Mesendoderm (in vitro differentiated cells): ENCODE data around the gene CDH7.

ENCODE experiments used
- DNase-seq: peaks from one replicate; pipeline ENCODE4 v3.0.0; 2013
- H2AK5ac ChIP-seq: 2 replicates; pipeline ENCODE4 v1.6.1; 2013; ENCODE audit warnings: low read length, inconsistent platforms
- H2BK120ac ChIP-seq: 2 replicates; pipeline ENCODE4 v1.6.1; 2013; ENCODE audit warnings: low read depth, mild to moderate bottlenecking, low read length, moderate library complexity, mixed read lengths
- H2BK15ac ChIP-seq: replicated peaks from 2 replicates; pipeline ENCODE4 v1.6.1; 2013; ENCODE audit warnings: low read depth, mild to moderate bottlenecking, moderate library complexity
- H2BK5ac ChIP-seq: 2 replicates; pipeline ENCODE4 v1.6.1; 2013; ENCODE audit warnings: low read length, inconsistent platforms
- H3K18ac ChIP-seq: 2 replicates; pipeline ENCODE4 v1.6.1; 2013; ENCODE audit warnings: mild to moderate bottlenecking, low read length, mixed read lengths
- H3K23ac ChIP-seq: one replicate; pipeline ENCODE4 v1.6.1; 2013; ENCODE audit warnings: low read length
- H3K27ac ChIP-seq: 2 replicates; pipeline ENCODE4 v1.5.1; 2013; ENCODE audit warnings: low read depth, mild to moderate bottlenecking, inconsistent platforms, low read length, moderate library complexity
- H3K27me3 ChIP-seq: 2 replicates; pipeline ENCODE4 v1.6.1; 2013; ENCODE audit warnings: low read length, control low read depth, mild to moderate bottlenecking, inconsistent platforms; ENCODE audit not compliant: insufficient read depth, poor library complexity
- H3K36me3 ChIP-seq: 2 replicates; pipeline ENCODE4 v1.6.1; 2013; ENCODE audit warnings: low read length, inconsistent platforms; ENCODE audit not compliant: control insufficient read depth, insufficient read depth
- H3K4ac ChIP-seq: one replicate; pipeline ENCODE4 v1.6.1; 2013; ENCODE audit warnings: low read depth, mild to moderate bottlenecking, low read length, moderate library complexity
- H3K4me1 ChIP-seq: 2 replicates; pipeline ENCODE4 v1.6.1; 2013; ENCODE audit warnings: low read depth, low read length, inconsistent platforms; ENCODE audit not compliant: control insufficient read depth
- H3K4me2 ChIP-seq: 2 replicates; pipeline ENCODE4 v1.6.1; 2013; ENCODE audit warnings: low read length
- H3K4me3 ChIP-seq: 2 replicates; pipeline ENCODE4 v1.5.1; 2013; ENCODE audit warnings: mild to moderate bottlenecking, low read length
- H3K56ac ChIP-seq: one replicate; pipeline ENCODE4 v1.6.1; 2013; ENCODE audit warnings: low read length
- H3K79me1 ChIP-seq: 2 replicates; pipeline ENCODE4 v1.6.1; 2013; ENCODE audit warnings: low read length, inconsistent platforms
- H3K79me2 ChIP-seq: 2 replicates; pipeline ENCODE4 v1.6.1; 2013; ENCODE audit warnings: mild to moderate bottlenecking, low read length; ENCODE audit not compliant: control insufficient read depth, insufficient read depth
- H3K9ac ChIP-seq: 2 replicates; pipeline ENCODE4 v1.6.1; 2013; ENCODE audit warnings: low read length, inconsistent platforms
- H4K5ac ChIP-seq: one replicate; pipeline ENCODE4 v1.6.1; 2013; ENCODE audit warnings: low read length
- H4K8ac ChIP-seq: one replicate; pipeline ENCODE4 v1.6.1; 2013; ENCODE audit warnings: low read depth, mild to moderate bottlenecking, control low read depth, low read length, moderate library complexity
- WGBS: extraction: QIAGEN DNeasy Blood & Tissue Kit; methylation state at CpG from one replicate; pipeline ENCODE4 v1.1.7; 2013; ENCODE audit warnings: low lambda C conversion rate, missing lambda C conversion rate; ENCODE audit not compliant: insufficient coverage; ENCODE audit errors: extremely low coverage; 5-methylcytosine and 5-hydroxymethylcytosine counted together

CDH7 gene

DNA sequence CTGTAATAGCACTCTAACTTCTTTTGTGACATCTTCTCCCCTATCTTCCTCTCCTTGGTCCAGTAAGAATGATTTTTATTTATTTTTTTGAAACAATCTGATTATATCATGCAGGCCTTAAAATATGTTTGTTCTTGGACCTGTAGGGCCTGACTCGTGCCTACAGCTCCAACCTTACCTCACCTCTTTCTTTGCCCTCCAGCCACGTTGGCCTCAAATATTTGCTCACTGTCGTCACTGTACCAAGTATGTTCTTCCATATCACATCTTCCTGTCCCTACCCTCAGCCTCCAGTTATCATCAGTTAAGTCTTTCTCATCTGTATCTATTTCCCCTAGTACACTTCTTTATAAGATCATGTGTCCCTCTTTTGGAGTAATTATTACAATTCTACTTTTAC lies 125.5 kb downstream of the CDH7 start:
- no peak overlapping the region for H3K27ac ChIP-seq

DNA sequence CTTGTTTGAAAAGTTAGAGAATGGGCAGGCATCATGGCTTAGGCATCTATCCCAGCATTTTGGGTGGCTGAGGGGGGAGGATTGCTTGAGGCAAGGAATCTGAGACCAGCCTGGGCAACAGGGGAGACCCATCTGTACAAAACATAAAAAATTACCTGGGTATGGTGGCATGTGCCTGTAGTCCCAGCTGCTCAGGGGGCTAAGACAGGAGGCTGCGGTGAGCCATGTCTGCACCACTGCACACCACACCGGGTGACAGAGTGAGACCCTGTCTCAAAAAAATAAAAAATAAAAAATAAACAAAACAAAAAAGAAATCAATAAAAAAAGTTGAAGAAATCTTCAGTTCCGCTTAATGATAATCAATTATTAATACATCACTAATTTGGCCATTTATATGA lies 146.5 kb downstream of the CDH7 start:
- Histone ChIP-seq H3K4me2 (no peak overlapping the region), H3K27me3 (no peaks in the 10 kb centered on the region), H3K23ac (no peak overlapping the region), H4K8ac (no peak overlapping the region), H4K5ac (no peak overlapping the region), H2AK5ac (no peak overlapping the region), H3K79me1 (no peaks in the 10 kb centered on the region), H3K4me3 (no peak overlapping the region), H2BK15ac (no peak overlapping the region), H3K18ac (no peak overlapping the region), H3K9ac (no peak overlapping the region), H3K56ac (no peak overlapping the region), H3K79me2 (no peaks in the 10 kb centered on the region), H3K36me3 (no peaks in the 10 kb centered on the region), H3K4me1 (no peaks in the 10 kb centered on the region), H3K27ac (no peak overlapping the region), H3K4ac (no peak overlapping the region), H2BK5ac (no peak overlapping the region), H2BK120ac (no peak overlapping the region)
- DNase-seq: no peak
- WGBS: 100% methylated on average over 1 of the region's 3 CpGs

More for the DNA sequence above, 125.5 kb downstream of the CDH7 start:
- H3K18ac ChIP-seq: no peak overlapping the region
- H3K4me2 ChIP-seq: no peak overlapping the region
- H2AK5ac ChIP-seq: no peak overlapping the region
- no peak overlapping the region for H2BK120ac ChIP-seq
- H3K79me1 ChIP-seq: no peaks in the 10 kb centered on the region
- no peak overlapping the region for H3K9ac ChIP-seq
- H4K8ac ChIP-seq: no peak overlapping the region
- H2BK15ac ChIP-seq: no peak overlapping the region
- H4K5ac ChIP-seq: no peak overlapping the region
- no peaks in the 10 kb centered on the region for H3K36me3 ChIP-seq
- H2BK5ac ChIP-seq: no peak overlapping the region
- no peaks in the 10 kb centered on the region for H3K79me2 ChIP-seq
- no peak overlapping the region for H3K4ac ChIP-seq
- no peak overlapping the region for H3K4me3 ChIP-seq
- no peak for DNase-seq
- no peak overlapping the region for H3K23ac ChIP-seq
- WGBS: no CpG with 5 or more reads among the region's 3 CpGs
- no peaks in the 10 kb centered on the region for H3K27me3 ChIP-seq
- H3K4me1 ChIP-seq: no peaks in the 10 kb centered on the region
- H3K56ac ChIP-seq: no peak overlapping the region

DNA sequence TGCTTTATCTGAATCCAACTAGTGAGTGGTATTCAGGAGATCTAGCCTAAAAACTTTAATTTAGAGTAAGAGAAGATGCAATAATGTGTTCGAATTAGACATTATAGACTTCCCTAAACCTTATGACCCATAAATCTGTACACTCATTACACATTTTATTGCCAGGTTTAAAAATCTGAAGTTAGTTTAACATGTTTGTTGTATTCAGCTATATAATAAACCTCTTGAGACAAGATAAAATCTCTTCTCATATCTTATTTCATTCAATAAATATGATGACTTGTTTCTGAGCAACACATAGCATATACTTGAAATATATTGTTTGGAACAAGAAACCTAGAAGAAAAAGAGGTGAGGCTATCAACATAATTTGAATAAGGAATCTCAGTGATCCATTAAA lies 150.7 kb downstream of the CDH7 start:
- Histone ChIP-seq H3K79me2 (no peaks in the 10 kb centered on the region), H3K23ac (no peak overlapping the region), H3K4me3 (no peak overlapping the region), H3K79me1 (no peaks in the 10 kb centered on the region), H3K9ac (no peak overlapping the region), H3K36me3 (no peaks in the 10 kb centered on the region), H3K18ac (no peak overlapping the region), H4K5ac (no peak overlapping the region), H3K4me1 (no peaks in the 10 kb centered on the region), H4K8ac (no peak overlapping the region), H3K4ac (no peak overlapping the region), H3K27ac (no peak overlapping the region), H3K4me2 (no peak overlapping the region), H2BK120ac (no peak overlapping the region), H2BK15ac (no peak overlapping the region), H3K56ac (no peak overlapping the region), H3K27me3 (no peaks in the 10 kb centered on the region), H2AK5ac (no peak overlapping the region), H2BK5ac (no peak overlapping the region)
- DNase-seq: no peak
- WGBS: no CpG with 5 or more reads among the region's 1 CpG

DNA sequence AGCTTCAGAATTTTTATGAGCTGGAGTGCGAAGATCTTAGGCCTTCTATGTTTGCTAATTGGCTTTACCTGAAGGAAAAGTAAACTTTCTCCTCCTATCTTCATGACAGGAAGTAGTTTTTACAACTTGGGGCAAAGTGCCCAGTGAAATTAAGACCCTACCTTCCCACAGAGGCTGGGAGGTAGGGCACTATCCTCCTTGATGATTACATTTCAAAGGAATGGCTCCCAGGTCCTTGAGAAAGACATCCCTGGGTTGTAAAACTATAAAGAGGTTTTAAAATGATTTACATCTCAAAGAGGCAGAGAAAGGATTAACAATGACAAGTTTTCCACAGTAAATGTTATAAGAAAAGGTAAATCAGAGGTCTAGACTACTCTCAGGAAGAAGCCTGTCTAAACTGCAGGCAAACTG lies 155.8 kb downstream of the CDH7 start:
- no peaks in the 10 kb centered on the region for H3K79me1 ChIP-seq
- DNase-seq: peak; percentile 88
- no peaks in the 10 kb centered on the region for H3K36me3 ChIP-seq
- no peak overlapping the region for H3K4ac ChIP-seq
- H2AK5ac ChIP-seq: no peak overlapping the region
- no peak overlapping the region for H3K4me3 ChIP-seq
- no peak overlapping the region for H3K9ac ChIP-seq
- H3K27me3 ChIP-seq: no peaks in the 10 kb centered on the region
- H3K4me1 ChIP-seq: no peaks in the 10 kb centered on the region
- no peak overlapping the region for H3K4me2 ChIP-seq
- H2BK120ac ChIP-seq: no peak overlapping the region
- H2BK15ac ChIP-seq: no peak overlapping the region
- H3K79me2 ChIP-seq: no peaks in the 10 kb centered on the region
- no peak overlapping the region for H4K5ac ChIP-seq
- WGBS: no CpG with 5 or more reads among the region's 1 CpG
- H3K56ac ChIP-seq: no peak overlapping the region
- H2BK5ac ChIP-seq: no peak overlapping the region
- H3K23ac ChIP-seq: no peak overlapping the region
- no peak overlapping the region for H3K18ac ChIP-seq
- no peak overlapping the region for H3K27ac ChIP-seq
- H4K8ac ChIP-seq: no peak overlapping the region

DNA sequence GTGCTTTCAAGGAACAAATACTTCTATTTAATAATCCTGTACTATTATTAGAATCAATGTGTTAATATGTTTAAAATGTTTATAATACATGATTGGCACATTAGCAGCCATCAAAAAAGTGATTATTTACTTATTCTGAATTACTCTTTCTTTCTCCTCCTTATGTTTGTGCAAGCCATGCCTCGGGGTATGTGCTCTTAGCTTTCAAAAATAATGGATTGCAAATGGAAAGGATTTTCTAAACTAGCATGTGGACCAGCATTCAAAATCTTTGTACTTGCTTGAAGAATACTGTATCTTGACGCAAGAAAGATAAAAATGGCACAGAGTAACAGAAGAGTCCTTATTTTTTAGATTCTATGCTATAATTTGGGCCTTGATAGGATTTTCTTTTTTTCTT lies 156.5 kb downstream of the CDH7 start:
- H3K4me1 ChIP-seq: no peaks in the 10 kb centered on the region
- no peak overlapping the region for H2AK5ac ChIP-seq
- H3K36me3 ChIP-seq: no peaks in the 10 kb centered on the region
- no peak overlapping the region for H2BK5ac ChIP-seq
- no peaks in the 10 kb centered on the region for H3K27me3 ChIP-seq
- H3K4me2 ChIP-seq: no peak overlapping the region
- no peak overlapping the region for H3K56ac ChIP-seq
- no peak overlapping the region for H3K4ac ChIP-seq
- H3K79me1 ChIP-seq: no peaks in the 10 kb centered on the region
- no peak overlapping the region for H3K4me3 ChIP-seq
- H2BK15ac ChIP-seq: no peak overlapping the region
- DNase-seq: peak; percentile 8
- H2BK120ac ChIP-seq: no peak overlapping the region
- H4K5ac ChIP-seq: no peak overlapping the region
- no peak overlapping the region for H3K9ac ChIP-seq
- no peaks in the 10 kb centered on the region for H3K79me2 ChIP-seq
- no CpG with 5 or more reads among the region's 2 CpGs for WGBS
- H4K8ac ChIP-seq: no peak overlapping the region
- H3K23ac ChIP-seq: no peak overlapping the region
- H3K27ac ChIP-seq: no peak overlapping the region
- no peak overlapping the region for H3K18ac ChIP-seq

DNA sequence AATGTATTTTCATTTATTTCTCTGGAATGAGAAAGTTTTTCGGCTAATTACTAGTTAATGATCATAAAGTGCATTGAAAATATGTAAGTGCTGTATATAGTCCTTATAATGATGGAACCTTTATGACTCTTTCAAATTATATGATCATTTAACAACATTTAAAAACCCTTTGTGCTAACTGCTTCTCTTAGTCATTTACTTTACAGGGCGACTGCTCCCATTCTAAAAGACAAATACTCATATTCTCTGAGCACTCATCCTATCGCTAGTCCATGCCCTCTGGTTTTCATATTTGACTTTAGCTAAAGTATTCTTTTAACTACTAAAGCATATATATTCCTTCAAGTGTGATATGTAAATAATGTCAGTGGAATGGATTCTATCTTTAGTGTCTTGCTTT lies 168.2 kb downstream of the CDH7 start:
- Histone ChIP-seq H3K36me3 (no peaks in the 10 kb centered on the region), H3K4ac (no peak overlapping the region), H3K27ac (no peak overlapping the region), H3K4me2 (no peak overlapping the region), H3K9ac (no peak overlapping the region), H3K79me2 (no peaks in the 10 kb centered on the region), H3K27me3 (no peaks in the 10 kb centered on the region), H2BK5ac (no peak overlapping the region), H4K5ac (no peak overlapping the region), H3K18ac (no peak overlapping the region), H3K23ac (no peak overlapping the region), H3K4me1 (no peaks in the 10 kb centered on the region), H3K4me3 (no peak overlapping the region), H2BK120ac (no peak overlapping the region), H3K56ac (no peak overlapping the region), H2AK5ac (no peak overlapping the region), H4K8ac (no peak overlapping the region), H3K79me1 (no peaks in the 10 kb centered on the region), H2BK15ac (no peak overlapping the region)
- no CpG with 5 or more reads among the region's 3 CpGs for WGBS
- no peak for DNase-seq
